Measurements from ENCODE around the gene BTN2A1.

The BTN2A1 gene

GRCh38 chr6:26465776-26466175 lies 8.0 kb downstream of the BTN2A1 start:
- DNase-seq (ENCODE audit: low read depth in 2 of 3, low spot score in 2 of 3): no peak

GRCh38 chr6:26468829-26469228 lies 11.1 kb downstream of the BTN2A1 start:
- DNase-seq (ENCODE audit: low read depth in 2 of 3, low spot score in 2 of 3): no peak

- no peak for DNase-seq (ENCODE audit: low read depth in 2 of 3, low spot score in 2 of 3)
Observed at GRCh38 chr6:26470643-26471042, 12.9 kb downstream of the BTN2A1 start.

- DNase-seq (ENCODE audit: low read depth in 2 of 3, low spot score in 2 of 3): no peak
Observed at GRCh38 chr6:26471970-26472369, 14.2 kb downstream of the BTN2A1 start.

GRCh38 chr6:26472549-26473290 lies 15.0 kb downstream of the BTN2A1 start:
- DNase-seq (ENCODE audit: low read depth in 2 of 3, low spot score in 2 of 3): no peak

- no peak for DNase-seq (ENCODE audit: low read depth in 2 of 3, low spot score in 2 of 3)
Observed at GRCh38 chr6:26473429-26473757, 15.6 kb downstream of the BTN2A1 start.

GRCh38 chr6:26473758-26474438 lies 16.1 kb downstream of the BTN2A1 start:
- DNase-seq (ENCODE audit: low read depth in 2 of 3, low spot score in 2 of 3): peak in 2 of 3 experiments; percentile 48 to 49

GRCh38 chr6:26474439-26474881 lies 16.7 kb downstream of the BTN2A1 start:
- DNase-seq (ENCODE audit: low read depth in 2 of 3, low spot score in 2 of 3): no peak

GRCh38 chr6:26475823-26476729 lies 18.3 kb downstream of the BTN2A1 start:
- DNase-seq (ENCODE audit: low read depth in 2 of 3, low spot score in 2 of 3): no peak

GRCh38 chr6:26476896-26477295 lies 19.1 kb downstream of the BTN2A1 start:
- DNase-seq (ENCODE audit: low read depth in 2 of 3, low spot score in 2 of 3): no peak

GRCh38 chr6:26477426-26477825 lies 19.7 kb downstream of the BTN2A1 start:
- DNase-seq (ENCODE audit: low read depth in 2 of 3, low spot score in 2 of 3): no peak

- DNase-seq (ENCODE audit: low read depth in 2 of 3, low spot score in 2 of 3): no peak
Observed at GRCh38 chr6:26478100-26478984, 20.6 kb downstream of the BTN2A1 start.

GRCh38 chr6:26478985-26479278 lies 21.2 kb downstream of the BTN2A1 start:
- no peak for DNase-seq (ENCODE audit: low read depth in 2 of 3, low spot score in 2 of 3)

- DNase-seq (ENCODE audit: low read depth in 2 of 3, low spot score in 2 of 3): no peak
Observed at GRCh38 chr6:26482338-26482737, 24.6 kb downstream of the BTN2A1 start.

- DNase-seq (ENCODE audit: low read depth in 2 of 3, low spot score in 2 of 3): no peak
Observed at GRCh38 chr6:26483727-26484126, 26.0 kb downstream of the BTN2A1 start.

GRCh38 chr6:26484161-26484560 lies 26.4 kb downstream of the BTN2A1 start:
- DNase-seq (ENCODE audit: low read depth in 2 of 3, low spot score in 2 of 3): no peak

GRCh38 chr6:26485112-26485780 lies 27.5 kb downstream of the BTN2A1 start:
- DNase-seq (ENCODE audit: low read depth in 2 of 3, low spot score in 2 of 3): no peak

- DNase-seq (ENCODE audit: low read depth in 2 of 3, low spot score in 2 of 3): no peak
Observed at GRCh38 chr6:26486358-26486757, 28.6 kb downstream of the BTN2A1 start.

- no peak for DNase-seq (ENCODE audit: low read depth in 2 of 3, low spot score in 2 of 3)
Observed at GRCh38 chr6:26487466-26487865, 29.7 kb downstream of the BTN2A1 start.
